ENCODE measurements around the gene ISOC1.

ISOC1 gene

DNA sequence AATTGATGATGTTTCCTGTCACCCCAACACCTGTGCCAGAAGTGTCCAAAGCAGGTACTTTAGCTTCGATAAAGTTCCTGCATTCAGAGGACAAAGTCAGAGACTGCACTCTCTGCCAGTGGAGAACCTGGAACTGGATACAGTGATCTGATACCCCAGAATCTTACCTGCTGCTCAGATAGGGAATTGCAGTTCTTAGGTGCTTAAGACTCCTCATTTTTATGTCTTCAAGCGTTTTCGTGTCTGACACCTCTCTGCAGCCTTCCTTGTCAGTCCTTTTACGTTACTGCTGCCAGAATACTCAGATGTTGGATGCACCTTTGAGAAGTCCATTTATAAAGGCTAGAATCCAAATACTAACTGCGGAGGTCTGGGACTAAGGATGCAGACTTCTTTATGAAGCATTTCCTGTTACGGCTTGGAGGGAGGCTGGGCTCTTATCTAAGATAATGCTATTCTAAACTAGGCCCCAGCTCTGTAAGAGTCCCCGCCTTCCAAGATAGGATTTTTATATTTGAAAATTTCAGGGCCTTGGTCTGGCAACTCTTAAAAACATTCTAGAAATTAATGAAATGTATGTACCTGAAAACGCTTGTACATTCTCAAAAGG lies 1.9 kb downstream of the ISOC1 start:
- DNase-seq: no peak

DNA sequence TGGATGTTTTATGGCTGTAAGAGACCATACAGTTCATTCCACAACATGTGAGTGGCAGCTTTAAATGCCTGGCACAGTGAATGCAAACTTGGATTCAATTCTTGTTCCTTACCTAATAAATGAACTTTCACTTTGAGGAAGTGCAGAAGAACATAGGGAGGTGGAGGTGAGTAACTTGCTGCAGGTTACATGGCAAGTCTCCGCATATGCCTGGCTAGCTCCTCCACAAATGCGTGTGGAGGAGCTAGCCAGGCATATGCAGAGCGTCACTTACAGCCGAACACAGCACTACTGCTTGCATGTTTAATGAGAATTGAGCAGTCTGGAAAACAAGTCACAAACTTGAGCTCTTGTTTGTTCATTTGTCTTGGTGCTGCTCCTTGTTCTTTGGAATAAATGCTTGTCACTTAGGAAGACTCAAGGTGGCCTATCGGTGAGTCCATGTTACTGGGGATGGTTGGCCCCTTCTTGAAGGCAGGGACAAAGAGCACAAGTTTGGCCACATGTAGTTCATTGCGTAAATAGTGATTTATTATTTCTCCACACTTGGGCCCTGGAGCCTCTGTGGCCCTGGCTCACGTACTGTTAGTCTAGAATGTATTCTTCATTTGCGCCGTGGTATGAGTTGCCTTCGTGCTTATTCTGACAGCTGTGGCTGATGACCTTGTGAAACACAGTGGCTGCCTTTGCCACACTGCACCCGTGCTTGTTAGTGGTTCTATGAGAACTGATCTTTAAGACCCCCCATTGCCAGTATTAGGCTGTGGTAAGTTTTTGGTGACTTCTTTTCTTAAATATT lies 3.1 kb downstream of the ISOC1 start:
- DNase-seq: no peak

DNA sequence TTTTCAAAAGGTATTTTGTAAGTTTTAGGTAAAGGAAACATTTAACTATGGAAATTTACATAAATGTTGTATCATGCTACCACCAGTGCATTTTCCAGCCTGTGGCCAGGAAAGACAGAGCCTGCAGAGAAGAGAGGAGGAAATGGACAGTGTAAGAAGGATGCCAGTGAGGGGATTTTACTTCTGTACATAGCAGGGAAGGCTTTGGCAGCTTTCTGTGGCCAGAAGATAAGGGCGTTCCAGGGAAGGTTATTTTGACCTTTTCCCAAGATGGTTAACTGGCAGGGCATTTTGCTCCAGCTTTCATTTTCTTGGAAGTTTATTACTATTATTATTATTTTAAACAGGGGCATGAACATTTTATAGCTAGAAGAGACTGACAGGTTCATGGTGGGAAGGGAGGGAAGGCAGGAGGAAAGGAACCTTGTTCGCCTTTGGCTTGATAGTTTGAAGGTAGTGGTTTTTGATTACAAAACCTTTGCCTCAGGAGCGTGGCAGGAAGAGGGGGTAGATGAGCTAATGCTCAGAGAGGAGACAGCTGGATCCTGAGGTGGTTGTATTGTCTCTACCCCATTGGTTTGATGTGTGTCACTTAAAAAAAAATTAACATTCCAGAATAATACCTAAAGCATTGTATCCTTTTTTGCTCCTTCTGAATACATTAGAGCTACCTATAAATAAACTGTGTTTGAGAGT lies 4.1 kb downstream of the ISOC1 start:
- DNase-seq: no peak

DNA sequence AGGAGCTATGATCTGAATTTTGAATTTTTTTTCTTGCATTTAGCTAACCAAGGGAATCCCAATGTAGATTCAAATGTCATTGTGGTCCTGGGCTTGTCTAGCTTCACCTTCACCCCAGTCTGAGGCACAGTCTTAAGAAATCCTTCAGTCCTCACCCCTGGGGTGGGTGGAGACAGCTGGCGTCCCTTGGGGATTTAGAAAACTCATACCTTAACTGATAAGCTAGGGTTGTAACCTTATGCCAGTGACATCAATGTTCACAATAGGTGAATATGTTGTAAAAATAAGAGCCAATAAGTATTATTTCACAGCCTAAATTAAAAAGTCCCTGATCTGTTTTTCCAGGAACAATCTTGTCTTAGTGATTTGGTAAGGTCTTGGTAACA lies 4.6 kb downstream of the ISOC1 start:
- DNase-seq: no peak

DNA sequence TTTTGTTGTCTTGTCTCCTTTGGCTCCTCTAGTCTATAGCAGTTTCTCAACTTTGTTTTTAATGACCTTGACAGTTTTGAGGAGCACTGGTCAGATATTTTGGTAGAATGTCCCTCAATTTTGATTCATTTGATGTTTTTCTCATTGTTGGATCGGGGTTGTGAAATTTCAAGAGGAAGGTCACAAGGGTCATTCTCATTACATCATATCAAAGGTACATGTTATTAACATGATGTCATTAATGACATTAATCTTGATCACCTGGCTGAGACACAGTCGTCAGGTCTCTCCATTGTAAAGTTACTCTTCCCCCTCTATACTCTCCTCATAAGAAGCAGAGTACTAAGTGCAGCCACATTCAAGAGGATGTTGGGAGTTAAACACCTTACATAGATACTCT lies 7.2 kb downstream of the ISOC1 start:
- DNase-seq: no peak

DNA sequence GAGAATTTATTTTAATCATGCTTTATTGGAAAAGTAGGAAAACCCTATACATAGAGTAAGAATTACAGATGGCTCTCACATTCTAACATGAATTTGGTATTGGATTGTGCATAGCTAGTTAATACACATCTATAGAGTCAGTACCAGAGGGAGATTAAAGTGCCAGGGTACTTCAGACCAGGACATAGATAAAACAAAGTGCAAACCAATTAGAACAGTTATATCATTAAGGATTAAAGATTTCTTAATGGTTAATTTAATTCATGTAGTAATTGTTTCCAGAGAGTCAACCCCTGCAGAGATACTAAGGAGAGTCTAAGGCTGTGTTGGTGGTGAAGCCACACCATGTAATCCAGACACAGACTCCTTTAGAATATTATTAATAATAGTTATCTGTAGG lies 8.8 kb downstream of the ISOC1 start:
- DNase-seq: no peak

DNA sequence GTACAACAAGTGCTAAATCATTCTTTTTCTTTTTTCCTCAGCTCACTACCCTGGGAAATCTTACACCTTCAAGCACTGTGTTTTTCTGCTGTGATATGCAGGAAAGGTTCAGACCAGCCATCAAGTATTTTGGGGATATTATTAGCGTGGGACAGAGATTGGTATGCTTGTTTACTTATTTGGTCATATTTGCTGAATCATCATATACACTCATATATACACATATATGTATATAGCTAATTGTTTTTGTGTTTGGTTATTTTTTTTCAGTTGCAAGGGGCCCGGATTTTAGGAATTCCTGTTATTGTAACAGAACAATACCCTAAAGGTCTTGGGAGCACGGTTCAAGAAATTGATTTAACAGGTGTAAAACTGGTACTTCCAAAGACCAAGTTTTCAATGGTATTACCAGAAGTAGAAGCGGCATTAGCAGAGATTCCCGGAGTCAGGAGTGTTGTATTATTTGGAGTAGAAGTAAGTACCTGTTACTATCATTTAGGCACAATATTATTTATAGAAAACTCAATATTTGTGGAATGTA lies 10.4 kb downstream of the ISOC1 start:
- no peak for DNase-seq

DNA sequence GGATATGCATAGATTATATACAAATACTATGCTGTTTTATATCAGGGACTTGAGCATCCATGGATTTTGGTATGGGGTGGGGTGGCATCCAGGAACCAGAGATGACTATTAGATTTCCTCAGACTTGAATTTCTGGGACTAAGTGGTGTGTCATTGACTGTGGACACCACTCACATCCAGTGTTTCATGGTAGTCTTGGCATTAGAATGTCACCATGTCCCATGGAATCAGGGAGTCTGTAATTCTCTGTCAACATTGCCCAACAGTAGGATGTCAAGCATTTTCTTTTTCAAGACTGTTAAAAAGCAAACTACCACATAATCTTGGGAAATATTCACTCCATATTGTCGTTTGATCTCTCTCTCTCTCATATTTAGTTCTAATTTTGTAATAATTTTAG lies 13.1 kb downstream of the ISOC1 start:
- no peak for DNase-seq

DNA sequence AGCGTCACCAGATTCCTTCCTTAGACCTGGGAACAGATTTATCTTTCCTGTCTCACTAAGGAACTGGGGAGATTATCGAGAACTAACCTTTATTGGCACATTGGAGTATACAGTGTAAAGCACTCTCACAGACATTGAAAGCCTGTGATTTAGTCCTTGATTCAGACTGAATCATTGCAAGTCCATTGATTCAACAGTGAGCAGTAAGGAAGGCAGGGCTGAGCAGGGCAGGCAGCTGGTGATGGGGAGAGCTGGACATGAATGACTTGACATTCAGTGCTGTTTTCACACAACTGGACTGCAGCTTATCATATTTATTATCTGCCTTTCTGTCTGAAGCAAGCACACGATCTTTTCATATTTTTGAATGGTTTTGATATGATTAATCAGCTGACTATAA lies 16.2 kb downstream of the ISOC1 start:
- DNase-seq: no peak

DNA sequence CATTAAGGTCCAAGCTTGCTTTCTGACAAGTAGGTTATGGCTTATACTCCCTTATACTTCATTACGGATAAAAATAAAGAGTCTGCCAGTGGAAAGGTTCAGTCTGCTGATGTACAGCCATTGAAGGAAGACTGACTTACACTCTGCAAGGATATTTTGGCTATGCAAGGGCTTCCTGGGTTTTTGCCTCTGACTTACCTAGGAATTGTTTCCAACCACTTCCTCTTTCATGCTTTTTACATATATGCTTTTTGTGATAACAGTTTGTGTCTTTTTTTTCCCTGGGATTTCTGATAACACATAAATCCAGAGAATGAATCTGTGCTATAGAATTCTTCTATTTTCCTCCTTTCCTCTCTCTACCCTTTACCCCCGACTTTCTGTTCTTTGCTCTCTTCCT lies 16.8 kb downstream of the ISOC1 start:
- DNase-seq: no peak

DNA sequence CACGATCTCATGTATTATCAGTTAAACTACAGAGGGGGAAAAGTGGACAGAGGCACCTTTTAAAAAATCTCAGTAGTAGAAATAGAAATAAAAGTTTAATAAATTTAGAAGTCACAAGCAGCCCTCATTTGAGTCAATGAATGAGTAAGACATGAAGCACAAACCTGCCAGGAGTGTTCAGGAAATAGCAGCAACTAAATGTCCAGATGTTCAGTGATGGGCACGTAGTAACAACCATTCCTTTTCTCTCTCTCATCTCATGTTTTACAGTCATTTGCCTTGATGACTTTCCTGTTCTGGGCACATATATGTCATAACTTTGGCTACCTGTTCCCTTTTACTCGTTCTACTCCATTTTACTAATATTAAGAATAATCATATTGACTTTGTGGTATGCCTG lies 17.7 kb downstream of the ISOC1 start:
- DNase-seq: no peak

DNA sequence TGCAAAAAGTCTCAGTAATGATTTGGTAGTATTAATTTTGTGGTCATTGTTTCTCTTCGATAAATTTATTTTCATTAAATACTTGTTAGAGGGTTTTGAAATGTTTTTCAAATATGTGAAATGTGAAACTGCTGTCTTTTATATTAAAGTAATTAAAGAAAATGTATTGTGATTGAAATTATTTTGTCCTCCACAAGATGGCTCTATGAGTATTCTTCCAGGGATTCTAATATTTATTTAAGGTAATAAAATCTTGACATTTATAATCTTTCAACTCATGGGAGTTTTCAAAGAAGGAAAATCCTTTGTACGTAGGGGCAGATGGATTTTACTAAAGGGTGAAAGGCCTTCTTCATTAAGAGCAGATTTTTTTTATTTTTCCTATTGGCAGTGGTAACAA lies 19.3 kb downstream of the ISOC1 start:
- no peak for DNase-seq

DNA sequence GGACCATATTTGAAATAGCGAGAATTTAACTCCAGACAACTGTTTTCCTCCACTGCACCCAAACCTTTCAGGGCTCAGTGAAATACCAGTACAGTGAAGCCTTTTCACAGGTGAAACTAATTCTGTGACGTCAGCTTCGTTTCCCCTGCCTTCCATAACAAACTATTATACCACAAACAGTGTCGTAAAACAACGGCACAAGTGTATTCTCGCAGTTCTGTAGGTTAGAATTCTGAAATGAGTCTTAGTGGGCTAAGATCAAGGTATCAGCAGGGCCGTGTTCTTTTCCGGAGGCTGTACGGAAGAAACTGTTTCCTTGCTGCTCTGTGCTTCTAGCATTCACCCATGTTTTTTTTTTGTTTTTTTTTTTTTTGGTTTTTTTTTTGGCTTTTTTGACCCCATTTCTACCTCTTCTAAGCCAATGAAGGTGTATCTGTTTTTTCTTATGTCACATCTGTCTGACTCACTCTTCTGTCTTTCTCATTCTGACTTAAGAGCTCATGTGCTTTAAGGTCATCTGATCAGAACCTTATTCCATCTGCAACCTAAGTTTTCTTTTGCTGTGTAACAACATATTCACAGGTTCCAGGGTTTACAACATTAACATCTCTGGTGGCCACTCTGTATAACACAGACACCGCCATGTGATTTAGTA lies 20.1 kb downstream of the ISOC1 start:
- DNase-seq: no peak

DNA sequence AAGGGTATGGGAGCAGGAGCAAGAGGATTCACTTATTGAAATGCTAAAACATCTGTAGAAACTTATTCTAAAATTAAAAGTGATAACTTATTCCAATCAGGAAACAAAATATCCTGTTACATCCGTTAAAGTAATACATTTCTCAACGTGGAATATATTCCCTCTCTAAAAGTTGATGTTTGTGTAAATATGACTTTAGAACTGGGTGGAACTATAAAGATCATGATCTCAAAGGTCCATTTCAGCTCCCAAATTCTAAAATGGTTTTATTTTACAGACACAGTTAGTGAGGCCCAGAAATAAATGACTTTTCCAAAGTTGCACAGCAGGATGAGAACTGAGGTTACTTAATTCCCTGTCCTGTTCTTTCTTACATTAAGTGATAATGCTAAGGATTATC lies 21.1 kb downstream of the ISOC1 start:
- DNase-seq: no peak

DNA sequence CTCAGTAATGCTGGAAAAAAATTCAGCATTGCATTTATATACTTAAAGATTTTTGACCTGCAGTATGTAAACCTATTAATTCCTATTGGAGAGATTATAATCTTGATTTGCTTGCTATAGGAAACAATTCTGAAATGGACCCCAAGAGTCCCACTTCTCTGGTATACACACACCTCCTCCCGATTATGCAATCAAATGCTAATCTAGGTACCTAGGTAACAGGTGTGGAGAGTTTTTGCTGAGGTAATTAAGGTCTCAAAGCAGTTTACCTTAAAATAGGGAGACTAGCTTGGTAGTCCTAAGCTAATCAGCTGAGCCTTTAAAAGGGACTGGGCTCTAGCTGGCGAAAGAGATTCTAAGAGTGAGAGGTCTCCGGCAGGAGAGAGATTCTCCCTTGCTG lies 22.2 kb downstream of the ISOC1 start:
- no peak for DNase-seq

DNA sequence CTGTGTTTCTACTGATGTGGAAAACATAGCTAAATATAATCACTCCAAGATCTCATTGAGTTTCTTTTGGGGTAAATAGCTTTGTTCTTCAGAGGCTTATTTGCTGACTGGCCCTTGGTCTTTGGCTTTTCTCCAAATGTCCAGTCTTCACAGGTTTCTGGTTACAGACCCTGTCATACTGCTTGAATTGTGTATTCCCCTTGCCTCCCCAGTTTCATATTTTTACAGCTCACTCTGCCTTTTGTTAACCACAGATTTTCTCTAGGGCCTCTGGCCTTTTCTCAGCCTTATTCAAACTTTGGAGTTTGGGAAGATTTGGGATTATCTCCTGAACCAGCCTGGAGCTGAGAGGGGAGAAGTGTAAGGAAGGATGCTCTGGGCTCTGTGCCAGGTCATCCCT lies 23.9 kb downstream of the ISOC1 start:
- DNase-seq: no peak

DNA sequence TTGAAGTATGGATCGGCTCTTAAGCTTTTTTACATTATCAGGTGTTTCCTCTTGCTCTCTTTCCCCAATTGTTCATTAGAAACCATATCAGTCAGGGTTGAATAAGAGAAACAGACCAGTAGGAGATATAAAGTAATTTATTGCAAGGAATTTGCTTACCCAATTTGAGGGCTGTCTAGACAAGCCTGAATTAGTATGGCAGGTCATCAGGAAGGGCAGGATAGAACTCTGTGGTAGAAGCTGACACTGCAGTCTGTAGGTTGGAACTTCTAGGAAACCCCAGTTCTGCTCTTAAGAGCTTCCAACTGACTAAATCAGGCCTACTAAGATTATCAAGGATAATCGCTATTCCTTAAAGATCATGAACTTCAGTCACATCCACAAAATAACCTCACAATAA lies 24.3 kb downstream of the ISOC1 start:
- DNase-seq: no peak

DNA sequence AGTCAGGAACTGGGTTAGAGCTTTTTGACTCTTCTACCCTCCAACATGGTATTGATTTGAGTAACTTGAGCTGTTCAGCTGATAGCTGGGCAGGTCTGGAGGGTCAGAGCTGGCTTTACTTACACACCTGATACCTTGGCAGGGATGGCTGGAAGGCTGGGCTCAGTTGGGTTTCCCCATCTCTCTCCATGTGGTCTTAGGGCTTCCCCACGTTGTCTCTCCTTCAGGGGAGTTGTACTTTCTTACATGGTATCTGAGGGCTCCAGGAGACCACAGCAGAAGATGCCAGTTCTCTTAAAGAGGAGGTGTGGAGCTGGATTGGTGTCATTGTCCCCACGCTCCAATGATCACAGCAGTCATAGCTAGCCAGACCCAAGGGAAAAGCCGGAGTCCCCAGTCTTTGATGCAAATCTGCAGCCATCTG lies 25.6 kb downstream of the ISOC1 start:
- no peak for DNase-seq

DNA sequence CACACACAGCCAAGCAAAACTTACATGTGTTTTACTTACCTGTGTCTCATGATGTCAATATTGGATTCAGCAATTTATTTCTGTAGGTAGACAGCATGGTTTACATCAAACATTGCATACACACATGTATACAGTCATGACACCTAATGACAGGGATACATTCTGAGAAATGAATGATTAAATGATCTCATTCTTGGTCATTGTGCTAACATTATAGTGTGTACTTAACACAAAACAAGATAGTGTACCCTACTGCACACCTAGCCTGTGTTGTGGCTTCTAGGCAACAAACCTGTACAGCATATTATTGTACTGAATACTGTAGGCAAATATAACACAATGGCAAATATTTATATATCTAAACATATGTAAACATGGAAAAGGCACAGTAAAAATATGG lies 28.0 kb downstream of the ISOC1 start:
- DNase-seq: no peak

DNA sequence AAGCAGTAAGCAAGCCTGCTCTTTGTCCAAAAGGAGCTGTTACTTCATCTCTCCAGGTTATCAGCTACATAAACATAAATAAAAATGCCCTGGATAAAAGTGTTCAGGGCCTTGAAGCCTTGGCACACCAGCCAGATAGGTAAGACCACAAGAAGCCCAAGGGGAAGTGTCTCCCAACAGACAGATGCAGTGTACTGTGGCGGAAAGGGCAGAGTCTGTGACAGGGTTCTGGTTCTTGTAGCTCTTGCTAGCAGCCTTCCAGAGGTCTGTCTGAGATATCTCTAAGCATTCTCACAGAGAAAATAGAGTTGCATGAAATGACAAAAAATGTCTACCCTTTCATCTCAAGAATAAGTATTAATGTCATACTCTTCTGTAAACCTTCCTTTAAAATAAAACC lies 30.1 kb downstream of the ISOC1 start:
- no peak for DNase-seq

DNA sequence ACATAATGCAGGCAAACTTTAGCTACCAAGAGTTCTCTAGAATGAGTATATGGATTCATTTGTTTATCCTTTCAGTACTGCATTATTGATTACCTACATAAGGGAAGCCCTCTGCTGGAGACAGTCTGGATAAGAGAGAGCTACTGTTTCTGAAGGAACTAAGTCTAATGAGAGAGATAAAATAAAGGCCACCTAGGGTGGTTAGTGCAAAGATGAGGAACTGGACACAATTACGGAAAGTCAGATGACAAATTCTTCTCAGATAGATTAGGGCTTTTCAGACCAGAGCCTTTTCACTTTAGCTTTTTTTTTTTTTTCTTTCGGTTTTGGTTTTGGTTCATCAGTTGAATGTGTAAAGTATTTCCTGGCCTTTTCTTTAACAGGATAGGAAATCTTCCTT lies 31.3 kb downstream of the ISOC1 start:
- DNase-seq: no peak

DNA sequence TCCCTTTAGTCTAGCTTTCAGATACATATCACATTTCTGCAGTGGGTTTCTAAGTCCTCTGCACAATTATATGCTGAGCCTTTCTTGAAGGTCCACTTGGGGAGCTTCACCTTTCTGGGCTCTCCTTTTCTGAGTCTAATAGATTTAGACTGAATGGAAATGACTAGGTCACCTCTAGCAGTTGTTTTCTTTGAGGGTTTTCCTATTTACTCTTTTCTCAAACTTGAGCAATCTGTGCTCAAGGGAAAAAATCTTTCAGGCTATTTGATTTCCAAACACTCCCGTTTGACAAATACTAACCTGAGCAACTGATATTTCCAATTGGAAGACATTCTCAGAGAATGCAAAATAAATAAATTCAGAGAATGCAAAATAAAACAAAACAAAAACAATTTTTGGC lies 39.0 kb downstream of the ISOC1 start:
- no peak for DNase-seq

DNA sequence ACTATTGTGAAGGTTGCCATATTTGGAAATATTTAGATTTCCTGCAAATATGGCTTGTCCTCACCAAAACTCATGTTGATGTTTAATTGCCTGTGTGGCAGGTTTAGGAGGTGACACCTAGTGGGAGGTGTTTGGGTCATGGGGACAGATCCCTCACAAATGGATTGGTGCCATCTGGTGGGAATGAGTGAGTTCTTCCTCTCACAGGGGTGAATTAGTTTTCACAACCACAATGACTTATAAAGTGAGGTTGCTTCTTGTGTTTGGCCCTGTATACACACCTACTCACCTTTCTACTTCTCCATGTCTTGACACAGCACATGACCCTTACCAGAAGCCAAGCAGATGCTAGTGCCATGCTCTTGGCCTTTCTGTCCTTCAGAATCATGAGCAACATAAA lies 41.1 kb downstream of the ISOC1 start:
- no peak for DNase-seq

DNA sequence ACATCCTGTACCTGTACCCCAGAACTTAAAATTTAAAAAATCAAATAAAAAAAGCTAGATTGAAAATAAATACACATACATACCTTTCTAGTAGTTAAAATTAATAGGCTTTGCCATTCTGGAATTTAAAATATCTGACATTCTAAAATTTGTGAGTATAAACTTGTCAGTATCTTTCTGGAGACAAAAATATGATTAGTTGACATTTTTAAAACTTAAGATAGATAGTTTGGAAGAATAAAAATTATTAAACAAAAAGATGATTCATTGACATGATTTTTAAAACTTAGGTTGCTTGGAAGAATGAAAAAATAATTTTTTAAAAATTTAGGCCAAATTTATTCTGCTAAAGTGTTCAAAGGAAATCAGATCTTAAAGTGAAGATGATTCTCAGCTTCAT lies 43.1 kb downstream of the ISOC1 start:
- no peak for DNase-seq

Measured in GDM1 (cell line).